GM12878 (cell line): ENCODE data around the gene PRDM16. TPM values are rescaled to one million over a fixed set of nuclear protein-coding genes. Genes with fewer than 3 reads are reported as not detected.

Experiments
- ATAC-seq: fragments of 200-7000 bp; cut with Tn5 transposase; 3 replicates; pipeline ENCODE4 v1.9.1; 2020; ENCODE audit warnings: mild to moderate bottlenecking, moderate library complexity
- BruUV-seq: library from RNA; stranded (reverse); fragments of 400-500 nt; replicated peaks from 2 replicates; lab custom pipeline; 2021; lab: Mats Ljungman, UMichigan
- CTCF ChIA-PET: fragments of 300-600 bp; sonication (Branson Sonifier 250); formaldehyde crosslinking; extraction: SDS; loops from one replicate; lab custom pipeline; 2021; ENCODE audit warnings: inconsistent platforms; lab: Yijun Ruan, JAX
- POLR2A ChIA-PET: fragments of 350-600 bp; formaldehyde crosslinking; extraction: SDS; loops from one replicate; lab custom pipeline; 2021; ENCODE audit warnings: inconsistent platforms; lab: Charles Lee
- RAD21 ChIA-PET: fragments of 300-600 bp; sonication (Branson Sonifier 250); formaldehyde crosslinking; loops from one replicate; lab custom pipeline; 2023; ENCODE audit warnings: antibody characterized with exemption; ENCODE audit not compliant: unreplicated experiment; lab: Charles Lee
- SMC1A ChIA-PET: fragments of 300-600 bp; sonication (Branson Sonifier 250); formaldehyde crosslinking; loops from one replicate; lab custom pipeline; 2023; ENCODE audit not compliant: unreplicated experiment, uncharacterized antibody; lab: Charles Lee
- DNase-seq: peaks from one replicate; pipeline ENCODE4 v3.0.0-alpha.2; 2011; ENCODE audit warnings: low read depth, low spot score
- FAIRE-seq: peaks from 3 replicates; lab custom pipeline; 2011; peaks lifted over from hg19 to GRCh38; lab: Jason Lieb, UNC
- H2AFZ ChIP-seq: 2 replicates; pipeline ENCODE4 v1.6.0; 2011; ENCODE audit warnings: low read depth, low read length, control low read depth; ENCODE audit not compliant: control insufficient read depth
- H3K27ac ChIP-seq: 2 replicates; pipeline ENCODE4 v1.5.1; 2011; ENCODE audit warnings: control low read depth; ENCODE audit not compliant: control insufficient read depth, insufficient read depth
- H3K27me3 ChIP-seq, 2 experiments: replicated peaks in 1 of 2; 2 replicates each; pipeline versions ENCODE4 v1.6.0 to v1.6.1; 2011; ENCODE audit warnings: low read length in 1 of 2; ENCODE audit not compliant: control insufficient read depth in 2 of 2, insufficient read depth in 2 of 2
- H3K36me3 ChIP-seq, 2 experiments: 2 replicates each; pipeline ENCODE4 v1.5.1; 2011; ENCODE audit warnings: low read length in 1 of 2; ENCODE audit not compliant: control insufficient read depth in 2 of 2, insufficient read depth in 2 of 2
- H3K4me1 ChIP-seq: 2 replicates; pipeline ENCODE4 v1.6.1; 2011; ENCODE audit warnings: mild to moderate bottlenecking, low read length, moderate library complexity, mixed read lengths; ENCODE audit not compliant: control insufficient read depth, insufficient read depth
- H3K4me2 ChIP-seq: 2 replicates; pipeline ENCODE4 v1.6.0; 2011; ENCODE audit warnings: control low read depth; ENCODE audit not compliant: control insufficient read depth, insufficient read depth
- H3K4me3 ChIP-seq: fragments of 200-600 bp; sonication (generic); 2 replicates; pipeline ENCODE4 v1.5.1; 2016
- H3K79me2 ChIP-seq: 2 replicates; pipeline ENCODE4 v1.6.0; 2011; ENCODE audit warnings: low read length; ENCODE audit not compliant: control insufficient read depth, insufficient read depth
- H3K9ac ChIP-seq: 2 replicates; pipeline ENCODE4 v1.8.0; 2011; ENCODE audit warnings: low read length, control low read depth, mixed read lengths; ENCODE audit not compliant: control insufficient read depth, insufficient read depth
- H3K9me3 ChIP-seq: replicated peaks from 3 replicates; pipeline ENCODE4 v1.5.1; 2011; ENCODE audit warnings: mild to moderate bottlenecking, low read length; ENCODE audit not compliant: control insufficient read depth, insufficient read depth
- H4K20me1 ChIP-seq: 2 replicates; pipeline ENCODE4 v1.6.0; 2011; ENCODE audit not compliant: control insufficient read depth, insufficient read depth
- CBX3 ChIP-seq: fragments of 200-600 bp; sonication (generic); IDR thresholded peaks from 2 replicates; pipeline ENCODE4 v1.6.1; 2016; ENCODE audit warnings: low read depth, borderline replicate concordance
- CHD4 ChIP-seq: fragments of 200-600 bp; sonication (generic); IDR thresholded peaks from 2 replicates; pipeline ENCODE4 v1.6.1; 2016; ENCODE audit warnings: mild to moderate bottlenecking
- CREB1 ChIP-seq: IDR thresholded peaks from 2 replicates; pipeline ENCODE4 v1.6.1; 2012; ENCODE audit warnings: low read depth, mild to moderate bottlenecking, inconsistent platforms
- MEF2A ChIP-seq: IDR thresholded peaks from 2 replicates; pipeline ENCODE4 v1.6.1; 2011; ENCODE audit warnings: low read depth, mild to moderate bottlenecking, low read length, moderate library complexity; ENCODE audit not compliant: insufficient read depth
- MYC ChIP-seq: IDR thresholded peaks from 2 replicates; pipeline ENCODE4 v1.6.1; 2011; ENCODE audit warnings: mild to moderate bottlenecking, low read length, moderate library complexity, inconsistent platforms; ENCODE audit not compliant: insufficient read depth, insufficient replicate concordance, insufficient read length, severe bottlenecking
- POU2F2 ChIP-seq: IDR thresholded peaks from 3 replicates; pipeline ENCODE4 v1.6.1; 2011; ENCODE audit warnings: low read depth, mild to moderate bottlenecking, low read length, borderline replicate concordance
- RAD21 ChIP-seq: IDR thresholded peaks from 2 replicates; pipeline ENCODE4 v1.6.1; 2011; ENCODE audit warnings: mild to moderate bottlenecking, low read depth, low read length, moderate library complexity; ENCODE audit not compliant: insufficient read depth
- RUNX3 ChIP-seq: IDR thresholded peaks from 2 replicates; pipeline ENCODE4 v1.6.1; 2012; ENCODE audit warnings: low read length, inconsistent platforms
- STAT3 ChIP-seq: IDR thresholded peaks from 2 replicates; pipeline ENCODE4 v1.6.1; 2011; ENCODE audit warnings: low read depth, low read length, improper control_type of control experiment
- WGBS: methylation state at CpG from one replicate; pipeline ENCODE4 v1.1.6; 2016; ENCODE audit warnings: low lambda C conversion rate; ENCODE audit not compliant: insufficient replicate concordance, insufficient coverage; ENCODE audit errors: missing lambda C conversion rate; 5-methylcytosine and 5-hydroxymethylcytosine counted together
- in situ Hi-C: fragments of 300-500 bp; cut with MboI; formaldehyde crosslinking; loops from 9 replicates; pipeline ENCODE4 v1.14.3; 2018; ENCODE audit warnings: mixed read lengths
- intact Hi-C: fragments of 100-400 bp; cut with micrococcal nuclease; formaldehyde crosslinking; loops from one replicate; pipeline ENCODE4 v1.14.2; 2022; ENCODE audit not compliant: unreplicated experiment
- polyA plus RNA-seq, 11 experiments: library from polyadenylated mRNA; depleted of rRNA in 4 of 11; unstranded in 6 of 11; stranded (reverse) in 5 of 11; fragments of >200 nt; fragmentation: Nextera tagmentation in 4 of 11; fragmentation: Illumina TruSeq in 1 of 11; extraction: Ambion mirVana in 4 of 11; extraction: Trizol in 1 of 11; gene quantifications; 1 replicate in 1 of 11; 2 replicates in 10 of 11; pipeline versions ENCODE4 v1.2.1 to v1.2.3, GENCODE V29; 2011 to 2016; ENCODE audit warnings: inconsistent platforms in 2 of 11, missing spikeins in 2 of 11, low read depth in 1 of 11
- total RNA-seq, 4 experiments: library from RNA; depleted of rRNA in 3 of 4; stranded (reverse); fragments of >200 nt in 3 of 4; fragmentation: Illumina TruSeq in 1 of 4; extraction: Trizol in 1 of 4; gene quantifications; 2 replicates each; pipeline versions ENCODE4 v1.2.1 to v1.2.3, GENCODE V29; 2013 to 2021

Gene PRDM16
- total and polyA plus RNA-seq, 10 of the 15 experiments (the other 5 are each of a cell fraction or from before 2014, with no cell fraction given), result 0.03 TPM; not detected in 9

GRCh38 chr1:3092530-3092929 is 23.5 kb downstream of the PRDM16 start:
- ChIA-PET SMC1A (no interaction called here), RAD21 (no interaction called here), CTCF (no interaction called here), POLR2A (no interaction called here)
- no peak overlapping the region for H3K27ac ChIP-seq
- no peak for DNase-seq
- H3K4me1 ChIP-seq, result no peaks in the 10 kb centered on the region
- no peaks in the 10 kb centered on the region for H3K36me3 ChIP-seq
- TF ChIP-seq RUNX3 (no peak), CHD4 (no peak), MYC (no peak), CREB1 (no peak), POU2F2 (no peak)
- TF ChIP-seq, all 136 proteins: peak for 0
- Histone ChIP-seq H4K20me1 (no peaks in the 10 kb centered on the region), H3K79me2 (no peaks in the 10 kb centered on the region), H3K9me3 (no peaks in the 10 kb centered on the region), H3K4me2 (no peak overlapping the region), H2AFZ (no peak overlapping the region), H3K4me3 (no peak overlapping the region), H3K27me3 (no peaks in the 10 kb centered on the region), H3K9ac (no peak overlapping the region)
- whole genome bisulfite sequencing, result 36% methylated on average over 7 of the region's 7 CpGs
- FAIRE-seq (no peak), ATAC-seq (no peak)
- no TSS peak for BruUV-seq
- in situ Hi-C loops, result no loop called here
- intact Hi-C loops, result no loop called here

- CTCF ChIA-PET, result no interaction called here
- Histone ChIP-seq H3K36me3 (no peaks in the 10 kb centered on the region), H3K4me1 (no peaks in the 10 kb centered on the region), H3K4me3 (no peak overlapping the region), H3K27me3 (no peaks in the 10 kb centered on the region; a peak in 1 of 4 replicates), H3K79me2 (no peaks in the 10 kb centered on the region), H3K4me2 (no peak overlapping the region), H3K9ac (no peak overlapping the region), H4K20me1 (no peaks in the 10 kb centered on the region), H3K9me3 (no peaks in the 10 kb centered on the region), H3K27ac (no peak overlapping the region), H2AFZ (no peak overlapping the region)
- DNase-seq (no peak), ATAC-seq (no peak), FAIRE-seq (no peak)
- RAD21 ChIA-PET, result no interaction called here
- SMC1A ChIA-PET, result no interaction called here
- TF ChIP-seq CHD4, result no peak
- TF ChIP-seq STAT3, result no peak
- no peak for TF ChIP-seq CBX3
- TF ChIP-seq MEF2A, result no peak
- no peak for TF ChIP-seq RAD21
- 33% methylated on average over 23 of the region's 27 CpGs for WGBS
- in situ Hi-C loops, result no loop called here
- intact Hi-C loops, result no loop called here
- no TSS peak for BruUV-seq
- POLR2A ChIA-PET, result no interaction called here
These were observed 25.1 kb downstream of the PRDM16 start for GRCh38 chr1:3093898-3094626.
